CD14-positive monocyte (primary cell): Measurements from ENCODE around the gene TDRD9. TPM values are rescaled to one million over a fixed set of nuclear protein-coding genes. Genes with fewer than 3 reads are reported as not detected.

Source experiments
- DNase-seq, 3 donors: peaks; one replicate each; pipeline ENCODE4 v3.0.0-alpha.2; 2011 to 2022
- H2AFZ ChIP-seq: 2 replicates; pipeline ENCODE4 v1.6.0; 2012; ENCODE audit warnings: mild to moderate bottlenecking, low read depth, low read length, inconsistent platforms; ENCODE audit not compliant: insufficient read depth, poor library complexity, severe bottlenecking
- H3K27ac ChIP-seq, 2 donors: 1 replicate in 1 of 2; 2 replicates in 1 of 2; pipeline ENCODE4 v1.5.1; 2012 to 2013; ENCODE audit warnings: low read length in 2 of 2, control low read depth in 1 of 2, inconsistent platforms in 1 of 2, low read depth in 1 of 2, mild to moderate bottlenecking in 1 of 2
- H3K27me3 ChIP-seq, 2 donors: one replicate each; pipeline versions ENCODE4 v1.6.0 to v1.6.1; 2011 to 2013; ENCODE audit warnings: low read length in 2 of 2; ENCODE audit not compliant: control insufficient read depth in 2 of 2, insufficient read depth in 2 of 2
- H3K36me3 ChIP-seq, 2 donors: replicated peaks in 1 of 2; 1 replicate in 1 of 2; 2 replicates in 1 of 2; pipeline versions ENCODE4 v1.5.1 to v1.6.1; 2012 to 2013; ENCODE audit warnings: low read length in 2 of 2, control low read depth in 1 of 2, inconsistent platforms in 1 of 2, mild to moderate bottlenecking in 1 of 2; ENCODE audit not compliant: insufficient read depth in 2 of 2, control insufficient read depth in 1 of 2
- H3K4me1 ChIP-seq, 2 donors: 1 replicate in 1 of 2; 2 replicates in 1 of 2; pipeline versions ENCODE4 v1.5.1 to v1.6.1; 2012 to 2013; ENCODE audit warnings: low read length in 2 of 2, control low read depth in 1 of 2, inconsistent platforms in 1 of 2, mild to moderate bottlenecking in 1 of 2, moderate library complexity in 1 of 2; ENCODE audit not compliant: insufficient read depth in 2 of 2, control insufficient read depth in 1 of 2
- H3K4me2 ChIP-seq: replicated peaks from 2 replicates; pipeline ENCODE3; 2012; ENCODE audit warnings: low read length, moderate library complexity, mild to moderate bottlenecking; ENCODE audit not compliant: poor library complexity, severe bottlenecking; ENCODE audit errors: extremely low read depth
- H3K4me3 ChIP-seq, 3 experiments: fragments of 200-600 bp in 1 of 3; sonication (generic) in 1 of 3; replicated peaks in 1 of 3; 1 replicate in 2 of 3; 2 replicates in 1 of 3; pipeline ENCODE4 v1.5.1; 2011 to 2013; ENCODE audit warnings: low read length in 3 of 3, mild to moderate bottlenecking in 3 of 3, control low read depth in 2 of 3, low read depth in 2 of 3, inconsistent platforms in 1 of 3, moderate library complexity in 1 of 3
- H3K79me2 ChIP-seq: 2 replicates; pipeline ENCODE4 v1.6.0; 2012; ENCODE audit warnings: mild to moderate bottlenecking, control low read depth, inconsistent platforms, low read length, moderate library complexity; ENCODE audit not compliant: insufficient read depth
- H3K9ac ChIP-seq: 2 replicates; pipeline ENCODE4 v1.6.0; 2017; ENCODE audit warnings: low read length, mild to moderate bottlenecking; ENCODE audit not compliant: insufficient read depth, poor library complexity, severe bottlenecking
- H3K9me3 ChIP-seq, 2 donors: replicated peaks in 1 of 2; 1 replicate in 1 of 2; 2 replicates in 1 of 2; pipeline versions ENCODE4 v1.5.1 to v1.6.1; 2012 to 2013; ENCODE audit warnings: low read length in 2 of 2, control low read depth in 1 of 2; ENCODE audit not compliant: control insufficient read depth in 1 of 2, insufficient read depth in 1 of 2
- H4K20me1 ChIP-seq: 2 replicates; pipeline ENCODE4 v1.6.0; 2012; ENCODE audit warnings: mild to moderate bottlenecking, low read length, control low read depth, moderate library complexity; ENCODE audit not compliant: insufficient read depth
- H3K27ac Mint-ChIP-seq, 7 donors: one replicate each; pipeline ENCODE4 v1.8.0; 2020; ENCODE audit warnings: mild to moderate bottlenecking in 7 of 7, mixed read lengths in 7 of 7, moderate library complexity in 6 of 7, inconsistent platforms in 2 of 7
- H3K27me3 Mint-ChIP-seq, 3 donors: one replicate each; pipeline ENCODE4 v1.8.0; 2021 to 2022; ENCODE audit warnings: low read depth in 3 of 3, mild to moderate bottlenecking in 3 of 3, mixed read lengths in 3 of 3, moderate library complexity in 3 of 3, inconsistent platforms in 1 of 3
- H3K36me3 Mint-ChIP-seq, 2 donors: one replicate each; pipeline ENCODE4 v1.8.0; 2020; ENCODE audit warnings: mixed read lengths in 2 of 2, inconsistent platforms in 1 of 2, mild to moderate bottlenecking in 1 of 2
- H3K4me1 Mint-ChIP-seq: one replicate; pipeline ENCODE4 v1.8.0; 2020; ENCODE audit warnings: mild to moderate bottlenecking, mixed read lengths
- H3K4me3 Mint-ChIP-seq, 2 donors: one replicate each; pipeline ENCODE4 v1.8.0; 2020; ENCODE audit warnings: mild to moderate bottlenecking in 2 of 2, mixed read lengths in 2 of 2, moderate library complexity in 1 of 2
- H3K9me3 Mint-ChIP-seq, 7 donors: one replicate each; pipeline ENCODE4 v1.8.0; 2020 to 2022; ENCODE audit warnings: mixed read lengths in 7 of 7, mild to moderate bottlenecking in 6 of 7, moderate library complexity in 6 of 7, inconsistent platforms in 2 of 7
- CTCF ChIP-seq: fragments of 200-600 bp; IDR thresholded peaks from one replicate; pipeline ENCODE4 v1.8.0; 2022; ENCODE audit warnings: antibody characterized with exemption, mild to moderate bottlenecking
- WGBS: methylation state at CpG from one replicate; pipeline ENCODE4 v1.1.5; 2013; ENCODE audit warnings: missing lambda C conversion rate; ENCODE audit not compliant: insufficient coverage; 5-methylcytosine and 5-hydroxymethylcytosine counted together
- intact Hi-C, 2 donors: fragments of 100-400 bp; cut with micrococcal nuclease; formaldehyde crosslinking; loops; one replicate each; pipeline versions ENCODE4 v1.15.0 to v1.15.1; 2023
- polyA plus RNA-seq, 3 donors: library from polyadenylated mRNA; depleted of rRNA in 1 of 3; unstranded in 2 of 3; stranded (reverse) in 1 of 3; fragments of 300-500 nt in 2 of 3; fragments of >200 nt in 1 of 3; fragmentation: Illumina TruSeq in 2 of 3; gene quantifications; 1 replicate in 2 of 3; 2 replicates in 1 of 3; pipeline ENCODE4 v1.2.3, GENCODE V29; 2012 to 2021

The TDRD9 gene
- polyA plus RNA-seq, 3 donors = 7.6 to 12.1 (median 11.8) TPM

DNA sequence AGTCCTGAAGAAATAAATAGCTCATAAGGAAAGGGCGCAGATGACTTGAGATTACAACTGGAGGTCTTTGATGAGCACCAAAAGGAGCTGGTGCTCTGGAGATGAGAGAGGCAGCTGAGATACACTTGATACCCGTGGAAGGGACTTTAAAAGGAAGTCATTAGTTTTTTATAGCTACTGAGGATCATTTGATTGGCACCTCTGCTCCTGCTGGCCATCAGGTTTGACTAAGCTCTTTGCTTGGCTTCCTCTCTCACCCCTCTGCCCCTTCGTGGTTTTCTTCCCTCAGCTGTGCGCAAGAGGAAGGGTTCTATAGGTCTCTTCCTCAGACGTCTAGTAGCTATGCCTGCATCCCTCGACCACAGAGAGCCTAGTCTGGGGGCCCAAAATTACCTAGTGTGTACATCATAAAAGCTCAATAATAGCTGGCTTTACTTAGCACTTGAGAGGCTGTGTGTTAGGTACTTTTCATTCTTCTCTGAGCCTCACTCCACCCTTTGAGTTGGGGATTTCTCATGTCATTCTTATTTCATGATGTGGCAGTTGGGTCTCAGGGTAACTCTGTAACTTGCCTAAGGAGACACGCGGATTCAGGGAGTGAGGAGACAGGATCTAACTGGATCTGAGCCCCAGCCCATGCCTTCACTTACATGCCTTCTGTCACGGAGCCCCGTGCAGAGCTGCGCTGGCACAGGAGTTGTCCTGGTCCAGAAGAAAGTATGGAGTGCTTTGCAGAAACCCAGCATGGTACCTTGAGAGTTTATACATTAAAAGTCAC is 88.8 kb downstream of the TDRD9 start:
- Histone ChIP-seq H3K27ac (no peak overlapping the region), H3K9me3 (no peaks in the 10 kb centered on the region), H3K79me2 (no peaks in the 10 kb centered on the region), H3K4me1 (no peaks in the 10 kb centered on the region), H2AFZ (no peak overlapping the region), H3K27me3 (no peaks in the 10 kb centered on the region), H4K20me1 (no peaks in the 10 kb centered on the region), H3K9ac (no peak overlapping the region), H3K4me3 (no peak overlapping the region), H3K4me2 (no peak overlapping the region), H3K36me3 (peaks cover under 1 to 39% of the 10 kb centered on the region in 2 donors)
- intact Hi-C loops = no loop called here
- WGBS = 67% methylated on average over 5 of the region's 11 CpGs
- no peak overlapping the region for H3K4me3 Mint-ChIP-seq
- no peak for DNase-seq
- H3K4me1 Mint-ChIP-seq = no peaks in the 10 kb centered on the region
- peaks cover 0 to 3% (median 0%) of the 10 kb centered on the region in 7 donors for H3K9me3 Mint-ChIP-seq
- no peak for TF ChIP-seq CTCF
- H3K27ac Mint-ChIP-seq = no peak overlapping the region
- peaks cover 60 to 62% of the 10 kb centered on the region in 2 donors for H3K36me3 Mint-ChIP-seq
- peaks cover 2 to 4% (median 4%) of the 10 kb centered on the region in 3 donors for H3K27me3 Mint-ChIP-seq

- Mint-ChIP-seq H3K4me3 (no peak overlapping the region), H3K9me3 (peaks cover 0 to 2% (median 0%) of the 10 kb centered on the region in 7 donors), H3K36me3 (peaks cover 64 to 75% of the 10 kb centered on the region in 2 donors), H3K27me3 (peaks cover 2 to 8% (median 5%) of the 10 kb centered on the region in 3 donors), H3K27ac (no peak overlapping the region), H3K4me1 (no peaks in the 10 kb centered on the region)
- WGBS = no CpG with 5 or more reads among the region's 1 CpG
- H4K20me1 ChIP-seq = no peaks in the 10 kb centered on the region
- DNase-seq = no peak
- H3K4me1 ChIP-seq = no peaks in the 10 kb centered on the region
- intact Hi-C loops = no loop called here
- H3K4me3 ChIP-seq = no peak overlapping the region
- H3K27me3 ChIP-seq = no peaks in the 10 kb centered on the region
- no peaks in the 10 kb centered on the region for H3K9me3 ChIP-seq
- no peak overlapping the region for H3K9ac ChIP-seq
- no peak overlapping the region for H2AFZ ChIP-seq
- H3K4me2 ChIP-seq = no peak overlapping the region
- TF ChIP-seq CTCF = no peak
- peaks cover 2 to 42% of the 10 kb centered on the region in 2 donors for H3K36me3 ChIP-seq
- H3K27ac ChIP-seq = no peak overlapping the region
- H3K79me2 ChIP-seq = no peaks in the 10 kb centered on the region
Observed at GRCh38 chr14:104019029-104019428, 90.8 kb downstream of the TDRD9 start.
